ENCODE data around the gene IFRD1.

The IFRD1 gene

GRCh38 chr7:112523871-112524270 is 73.6 kb downstream of the IFRD1 start:
- Histone ChIP-seq H3K4me3 (no peak overlapping the region), H3K27ac (no peak overlapping the region)
- TF ChIP-seq CTCF (IDR thresholded peaks at IDR 0.05) = no peak
- DNase-seq (ENCODE audit: low spot score) = no peak

Data from coronary artery (tissue), 2 donors.